Upper lobe of left lung (tissue), 6 donors: ENCODE results near the gene HID1. TPM values are rescaled to one million over a fixed set of nuclear protein-coding genes. Genes with fewer than 3 reads are reported as not detected.

Experiments
- ATAC-seq, 2 donors: fragments of 200-7000 bp; cut with Tn5 transposase; one replicate each; pipeline ENCODE4 v1.9.1; 2022; ENCODE audit warnings: mild to moderate bottlenecking in 2 of 2, moderate library complexity in 2 of 2; ENCODE audit not compliant: low FRiP score in 2 of 2
- DNase-seq, 2 donors: peaks; one replicate each; pipeline ENCODE4 v3.0.0-alpha.2; 2019 to 2020
- H3K27ac ChIP-seq, 4 donors: fragments of 200-600 bp; sonication (generic); one replicate each; pipeline ENCODE4 v1.5.1; 2016 to 2019
- H3K27me3 ChIP-seq, 4 donors: fragments of 200-600 bp; sonication (generic); one replicate each; pipeline ENCODE4 v1.5.1; 2017 to 2019
- H3K36me3 ChIP-seq, 4 donors: fragments of 200-600 bp; sonication (generic); one replicate each; pipeline ENCODE4 v1.5.1; 2016 to 2019
- H3K4me1 ChIP-seq, 4 donors: fragments of 200-600 bp; sonication (generic); one replicate each; pipeline ENCODE4 v1.5.1; 2018 to 2019
- H3K4me3 ChIP-seq, 4 donors: fragments of 200-600 bp; sonication (generic); one replicate each; pipeline ENCODE4 v1.5.1; 2017 to 2019; ENCODE audit warnings: mild to moderate bottlenecking in 2 of 4, moderate library complexity in 1 of 4
- H3K9me3 ChIP-seq, 4 donors: fragments of 200-600 bp; sonication (generic); one replicate each; pipeline ENCODE4 v1.5.1; 2018 to 2019
- EP300 ChIP-seq, 4 donors: sonication (generic); formaldehyde crosslinking; IDR thresholded peaks; one replicate each; pipeline ENCODE4 v1.5.1; 2017; ENCODE audit warnings: antibody characterized with exemption in 4 of 4, control low read depth in 2 of 4
- POLR2A ChIP-seq, 4 donors: fragments of 450-650 bp; IDR thresholded peaks; one replicate each; pipeline ENCODE4 v1.5.1; 2016 to 2017; ENCODE audit warnings: antibody characterized with exemption in 4 of 4, mild to moderate bottlenecking in 2 of 4
- POLR2AphosphoS5 ChIP-seq, 2 donors: sonication (generic); formaldehyde crosslinking; IDR thresholded peaks; one replicate each; pipeline ENCODE4 v1.5.1; 2017; ENCODE audit warnings: antibody characterized with exemption in 2 of 2
- WGBS, 2 donors: methylation state at CpG; one replicate each; pipeline ENCODE4 v1.1.5; 2017 to 2018; 5-methylcytosine and 5-hydroxymethylcytosine counted together
- total RNA-seq, 6 donors: library from RNA; depleted of rRNA in 4 of 6; stranded (reverse); fragments of >200 nt in 4 of 6; gene quantifications; one replicate each; pipeline versions ENCODE4 v1.1.0 to v1.2.1, GENCODE V29; 2016 to 2021
- TF ChIP-seq, protein P1 (sequence below), 6 experiments: fragments of 450-650 bp in 4 of 6; fragments of 200-600 bp in 2 of 6; sonication (generic) in 2 of 6; IDR thresholded peaks; one replicate each; pipeline ENCODE4 v1.5.1; 2016 to 2019; ENCODE audit warnings: antibody characterized with exemption in 6 of 6
- donor health status: DM: no; HTN: no; CAD: no; lungs with moderate emphysema.
- donor health status: DM: no; HTN: yes; CAD: no; lungs with severe emphysema.

The HID1 gene
- total RNA-seq, 6 donors from 2014 or later: 21.6 to 60.8 (median 33.3) TPM

DNA sequence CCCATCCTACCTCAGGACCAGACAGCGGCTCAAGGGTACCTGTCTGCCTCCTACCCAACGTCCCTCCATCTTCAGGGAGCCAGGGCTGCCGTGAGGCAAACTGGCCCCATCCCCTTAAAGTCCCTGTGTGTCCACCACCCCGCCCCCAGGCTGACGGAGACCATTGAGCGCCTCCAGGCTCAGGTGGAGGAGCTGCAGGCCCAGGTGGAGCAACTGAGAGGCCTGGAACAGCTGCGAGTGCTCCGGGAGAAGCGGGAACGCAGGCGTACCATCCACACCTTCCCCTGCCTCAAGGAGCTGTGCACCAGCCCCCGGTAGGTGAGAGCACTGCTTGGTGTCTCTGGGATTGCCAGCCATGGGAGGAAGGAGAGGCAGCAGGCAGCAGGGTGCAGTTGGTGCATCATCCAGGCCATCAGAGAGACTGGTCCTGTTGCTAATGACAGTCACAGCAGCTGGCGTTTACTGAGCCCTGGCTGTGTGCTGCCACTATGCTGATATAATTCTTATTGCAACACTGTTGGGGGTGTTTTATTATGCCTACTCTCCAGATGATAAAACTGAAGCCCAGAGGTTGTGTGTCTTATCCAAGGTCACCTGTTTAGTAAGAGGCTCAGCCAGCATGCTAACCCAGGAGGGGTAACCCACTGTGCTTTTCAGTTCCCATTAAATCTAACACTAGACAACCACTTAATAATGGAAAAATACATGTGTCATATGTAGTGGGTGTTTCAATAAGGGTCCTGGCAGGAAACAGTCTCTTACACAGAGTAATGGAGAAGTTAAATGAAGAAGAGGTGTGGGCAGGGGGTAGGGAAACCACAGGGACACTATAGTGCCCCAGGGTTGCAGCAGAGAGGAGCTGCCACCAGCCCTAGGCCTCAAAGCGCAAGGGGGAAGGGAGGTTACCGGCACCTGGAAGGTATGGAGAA lies 29.6 kb upstream of the HID1 start:
- H3K27ac ChIP-seq: no peak overlapping the region
- H3K4me1 ChIP-seq: no peaks in the 10 kb centered on the region
- ATAC-seq (no peak), DNase-seq (no peak)
- WGBS, 2 donors: 80 to 91% methylated on average over 8 to 14 of the region's 15 CpGs
- peaks cover 0 to 63% (median 34%) of the 10 kb centered on the region in 4 donors for H3K36me3 ChIP-seq
- no peaks in the 10 kb centered on the region for H3K9me3 ChIP-seq
- TF ChIP-seq EP300 (IDR thresholded peaks at IDR 0.05) (no peak), POLR2AphosphoS5 (IDR thresholded peaks at IDR 0.05) (no peak), POLR2A (IDR thresholded peaks at IDR 0.05) (no peak)
- TF ChIP-seq, protein P1, sequence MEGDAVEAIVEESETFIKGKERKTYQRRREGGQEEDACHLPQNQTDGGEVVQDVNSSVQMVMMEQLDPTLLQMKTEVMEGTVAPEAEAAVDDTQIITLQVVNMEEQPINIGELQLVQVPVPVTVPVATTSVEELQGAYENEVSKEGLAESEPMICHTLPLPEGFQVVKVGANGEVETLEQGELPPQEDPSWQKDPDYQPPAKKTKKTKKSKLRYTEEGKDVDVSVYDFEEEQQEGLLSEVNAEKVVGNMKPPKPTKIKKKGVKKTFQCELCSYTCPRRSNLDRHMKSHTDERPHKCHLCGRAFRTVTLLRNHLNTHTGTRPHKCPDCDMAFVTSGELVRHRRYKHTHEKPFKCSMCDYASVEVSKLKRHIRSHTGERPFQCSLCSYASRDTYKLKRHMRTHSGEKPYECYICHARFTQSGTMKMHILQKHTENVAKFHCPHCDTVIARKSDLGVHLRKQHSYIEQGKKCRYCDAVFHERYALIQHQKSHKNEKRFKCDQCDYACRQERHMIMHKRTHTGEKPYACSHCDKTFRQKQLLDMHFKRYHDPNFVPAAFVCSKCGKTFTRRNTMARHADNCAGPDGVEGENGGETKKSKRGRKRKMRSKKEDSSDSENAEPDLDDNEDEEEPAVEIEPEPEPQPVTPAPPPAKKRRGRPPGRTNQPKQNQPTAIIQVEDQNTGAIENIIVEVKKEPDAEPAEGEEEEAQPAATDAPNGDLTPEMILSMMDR (IDR thresholded peaks at IDR 0.05): no peak
- no peak overlapping the region for H3K4me3 ChIP-seq
- no peaks in the 10 kb centered on the region for H3K27me3 ChIP-seq

DNA sequence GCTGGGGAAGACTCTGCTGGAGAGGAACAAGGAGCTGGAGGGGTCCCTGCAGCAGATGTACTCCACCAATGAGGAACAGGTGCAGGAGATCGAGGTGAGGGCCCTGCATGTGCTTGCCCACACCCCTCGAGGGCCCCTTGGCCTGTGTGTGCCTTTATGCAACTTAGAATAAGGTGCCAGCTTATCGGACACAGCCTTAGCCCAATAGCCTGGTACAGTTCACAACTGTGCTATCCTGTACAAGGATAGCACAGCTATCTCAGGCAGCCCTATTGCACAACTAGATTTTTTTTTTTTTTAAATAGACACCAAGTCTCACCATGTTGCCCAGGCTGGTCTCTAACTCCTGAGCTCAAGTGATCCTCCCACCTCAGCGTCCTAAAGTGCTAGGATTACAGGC lies 27.0 kb upstream of the HID1 start:
- Histone ChIP-seq H3K27me3 (no peaks in the 10 kb centered on the region), H3K4me3 (no peak overlapping the region), H3K9me3 (no peaks in the 10 kb centered on the region), H3K27ac (no peak overlapping the region), H3K4me1 (no peaks in the 10 kb centered on the region), H3K36me3 (peaks cover 0 to 50% (median 30%) of the 10 kb centered on the region in 4 donors)
- 85 to 96% methylated on average over 3 to 4 of the region's 4 CpGs for WGBS, 2 donors
- no peak for DNase-seq
- TF ChIP-seq POLR2AphosphoS5 (IDR thresholded peaks at IDR 0.05): no peak
- TF ChIP-seq, protein P1 (IDR thresholded peaks at IDR 0.05): no peak
- no peak for ATAC-seq

DNA sequence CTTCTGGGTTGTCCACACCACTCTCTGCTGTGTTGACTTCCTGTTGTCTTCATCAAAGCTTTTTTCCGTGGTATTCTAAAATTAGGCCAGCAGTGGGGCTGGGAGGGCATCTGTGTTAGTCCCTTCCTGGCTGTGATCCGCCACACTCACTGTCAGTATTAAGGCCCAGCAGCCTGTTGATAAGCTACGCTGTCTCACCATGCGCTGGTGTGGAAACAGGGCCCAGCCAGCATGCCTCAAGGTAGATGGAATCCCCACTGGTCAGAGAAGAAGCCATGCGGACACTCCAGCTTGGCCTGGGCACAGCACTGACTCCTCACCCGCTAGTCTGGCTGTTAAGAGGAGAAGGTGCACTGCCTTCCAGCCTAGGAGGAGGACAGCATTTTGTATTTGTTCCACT lies 26.2 kb upstream of the HID1 start:
- Histone ChIP-seq H3K27ac (no peak overlapping the region), H3K4me1 (peaks cover 0 to 4% (median under 1%) of the 10 kb centered on the region in 4 donors), H3K9me3 (no peaks in the 10 kb centered on the region), H3K27me3 (no peaks in the 10 kb centered on the region), H3K36me3 (peaks cover 0 to 42% (median 25%) of the 10 kb centered on the region in 4 donors), H3K4me3 (no peak overlapping the region)
- no peak for TF ChIP-seq POLR2A (IDR thresholded peaks at IDR 0.05)
- no peak for TF ChIP-seq EP300 (IDR thresholded peaks at IDR 0.05)
- TF ChIP-seq, protein P1 (IDR thresholded peaks at IDR 0.05): no peak
- DNase-seq (no peak), ATAC-seq (no peak)
- WGBS, 2 donors: 72 to 79% methylated on average over 6 of the region's 6 CpGs

DNA sequence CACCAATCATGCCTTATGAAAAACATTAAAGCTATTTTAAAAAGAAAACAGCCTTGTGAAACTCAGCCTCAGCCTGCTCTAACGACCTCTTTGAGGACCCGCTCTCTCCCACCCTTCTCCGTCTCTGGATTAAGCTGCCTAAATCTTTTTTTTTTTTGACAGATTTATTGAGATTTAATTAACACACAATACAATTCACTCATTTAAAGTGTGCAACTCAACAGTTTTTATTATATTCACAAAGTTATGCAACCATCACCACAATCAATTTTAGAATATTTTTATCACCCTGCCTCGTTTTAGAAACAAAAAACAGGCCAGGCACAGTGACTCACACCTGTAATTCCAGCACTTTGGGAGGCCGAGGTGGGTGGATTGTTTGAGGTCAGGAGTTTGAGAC lies 23.3 kb upstream of the HID1 start:
- Histone ChIP-seq H3K4me3 (no peak overlapping the region), H3K9me3 (no peaks in the 10 kb centered on the region), H3K27ac (no peak overlapping the region), H3K27me3 (no peaks in the 10 kb centered on the region), H3K4me1 (peaks cover 0 to 19% (median 14%) of the 10 kb centered on the region in 4 donors), H3K36me3 (peaks cover 0 to 13% (median 7%) of the 10 kb centered on the region in 4 donors)
- no peak for DNase-seq
- WGBS, 2 donors: 78 to 81% methylated on average over 5 of the region's 5 CpGs
- TF ChIP-seq POLR2A (IDR thresholded peaks at IDR 0.05) (no peak), POLR2AphosphoS5 (IDR thresholded peaks at IDR 0.05) (no peak), EP300 (IDR thresholded peaks at IDR 0.05) (no peak)
- TF ChIP-seq, protein P1 (IDR thresholded peaks at IDR 0.05): no peak
- no peak for ATAC-seq
